HG03571 (cell line): ENCODE results near the gene FOXK1.
"Not testable (repeated sequence)": the region's sequence is repeated elsewhere in the genome, so short reads cannot be mapped to it uniquely, and the experiment has no call there.

Source experiments
- ATAC-seq: cut with Tn5 transposase; IDR thresholded peaks from one replicate; pipeline ENCODE4 v1.9.1; 2021; ENCODE audit not compliant: unreplicated experiment

The FOXK1 gene

DNA sequence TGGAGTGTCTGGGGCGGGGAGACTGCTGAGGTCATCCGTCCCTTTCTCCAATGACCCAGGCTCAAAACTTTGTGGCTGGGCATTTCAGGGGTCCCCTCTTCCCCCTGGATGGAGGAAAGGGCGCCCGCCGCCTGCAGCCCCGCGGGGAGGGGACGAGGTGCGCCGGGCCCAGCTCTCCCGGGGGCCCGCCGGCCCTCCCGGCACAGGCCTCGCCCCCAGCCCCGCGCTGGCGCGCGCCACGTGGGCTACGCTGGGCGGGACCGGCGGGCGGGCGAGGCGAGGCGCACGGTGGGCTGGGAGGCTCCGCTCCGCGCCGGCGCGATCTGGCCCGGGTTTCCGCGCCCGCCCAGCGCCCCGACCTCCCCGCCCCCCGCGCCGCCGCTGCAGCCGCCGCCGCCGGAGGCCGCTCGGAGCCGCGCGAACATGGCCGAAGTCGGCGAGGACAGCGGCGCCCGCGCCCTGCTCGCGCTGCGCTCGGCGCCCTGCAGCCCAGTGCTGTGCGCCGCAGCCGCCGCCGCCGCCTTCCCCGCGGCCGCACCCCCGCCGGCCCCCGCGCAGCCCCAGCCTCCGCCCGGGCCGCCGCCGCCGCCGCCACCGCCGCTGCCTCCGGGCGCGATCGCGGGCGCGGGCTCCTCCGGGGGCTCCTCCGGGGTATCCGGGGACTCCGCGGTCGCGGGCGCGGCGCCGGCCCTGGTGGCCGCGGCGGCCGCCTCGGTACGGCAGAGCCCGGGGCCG, at the start of gene FOXK1:
Gene FOXK1, plus strand, starts transcription at position 410 of the 735 bp plus-strand sequence. Its CDS starts 14 bp downstream, at position 424.
- ATAC-seq = peak; percentile 67

GRCh38 chr7:4633012-4633411, 49.1 kb upstream of the FOXK1 start:
- ATAC-seq = no peak

- no peak for ATAC-seq
Observed at GRCh38 chr7:4634166-4634565, 47.9 kb upstream of the FOXK1 start.

- ATAC-seq = no peak
Observed at GRCh38 chr7:4638781-4639575, 43.1 kb upstream of the FOXK1 start.

- no peak for ATAC-seq
Observed at GRCh38 chr7:4641091-4641666, 40.9 kb upstream of the FOXK1 start.

DNA sequence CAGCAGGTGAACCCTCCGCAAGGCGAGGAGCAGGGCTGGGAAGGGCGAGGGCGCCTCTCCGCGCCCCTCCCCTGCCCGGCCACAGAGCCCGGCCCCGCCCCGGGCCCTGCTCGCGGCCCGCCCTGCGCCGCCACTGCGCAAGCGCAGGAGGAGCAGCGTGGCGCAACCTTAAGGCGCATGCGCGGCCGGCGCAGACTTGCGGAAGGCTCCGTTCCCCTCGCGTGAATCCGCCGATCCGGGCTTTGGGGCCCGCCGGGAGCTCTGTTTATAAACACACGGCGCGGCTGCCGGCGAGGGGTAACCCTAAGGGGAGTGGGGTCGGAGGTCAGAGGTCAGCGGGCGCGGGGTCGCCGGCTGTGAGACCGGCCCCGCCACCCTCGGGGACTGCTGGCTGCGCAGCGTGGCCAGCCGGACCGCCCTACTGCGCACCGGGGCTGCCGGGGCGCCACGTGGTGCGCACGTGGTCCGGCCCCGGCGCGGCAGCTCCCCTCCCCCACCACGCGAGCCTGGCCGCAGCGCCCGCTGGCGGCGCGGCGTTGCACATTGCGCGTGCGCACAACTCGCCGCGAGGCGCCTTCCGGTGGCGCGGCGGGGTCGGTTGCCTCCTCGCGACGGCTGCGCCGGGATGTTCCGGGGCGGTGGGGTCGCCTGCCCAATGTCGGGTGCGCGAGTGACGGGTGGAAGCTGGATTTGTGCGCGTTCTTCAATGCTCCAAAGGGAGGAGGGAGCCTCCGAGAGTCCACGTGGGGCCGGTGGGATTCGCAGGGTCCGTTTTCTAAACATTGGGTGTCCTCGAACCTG, 40.2 kb upstream of the FOXK1 start:
- peak; percentile 70 for ATAC-seq

DNA sequence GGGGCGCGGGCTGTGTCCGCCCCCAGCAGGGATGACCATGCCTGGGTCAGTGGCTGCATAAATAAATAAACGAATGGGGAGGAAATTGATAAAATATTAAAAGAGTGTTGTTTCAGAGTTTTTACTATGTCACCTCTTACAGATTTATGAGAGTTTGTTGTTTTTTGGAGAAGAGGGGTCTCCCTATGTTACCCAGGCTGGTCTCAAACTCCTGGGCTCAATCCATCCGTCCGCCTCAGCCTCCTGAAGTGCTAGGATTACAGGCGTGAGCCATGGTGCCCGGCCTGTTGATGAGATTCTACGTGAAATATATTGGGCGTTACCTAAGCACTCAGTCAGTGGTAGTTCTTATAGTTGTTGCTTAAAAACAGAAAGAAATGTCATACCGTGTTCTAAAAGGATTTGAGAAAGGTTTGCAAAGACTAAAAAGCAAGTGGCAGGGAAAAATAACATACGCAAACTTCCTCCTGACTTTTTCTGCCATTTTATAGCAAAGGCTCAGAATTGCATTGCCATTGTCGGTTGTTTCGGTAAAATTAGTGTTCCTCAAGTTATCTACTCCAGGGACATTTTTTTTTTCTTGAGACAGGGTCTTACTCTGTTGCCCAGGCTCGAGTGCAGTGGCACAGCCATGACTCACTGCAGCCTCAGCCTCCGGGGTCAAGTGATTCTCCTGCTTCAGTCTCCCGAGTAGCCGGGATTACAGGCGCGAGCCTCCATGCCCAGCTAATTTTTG, 39.5 kb upstream of the FOXK1 start:
- ATAC-seq = no peak

GRCh38 chr7:4643204-4643471, 39.0 kb upstream of the FOXK1 start:
- ATAC-seq = not testable (repeated sequence)

- no peak for ATAC-seq
Observed at GRCh38 chr7:4645246-4645645, 36.8 kb upstream of the FOXK1 start.

- ATAC-seq = no peak
Observed at GRCh38 chr7:4648111-4648510, 34.0 kb upstream of the FOXK1 start.

GRCh38 chr7:4650433-4651047, 31.6 kb upstream of the FOXK1 start:
- no peak for ATAC-seq

GRCh38 chr7:4653771-4654170, 28.3 kb upstream of the FOXK1 start:
- ATAC-seq = no peak

DNA sequence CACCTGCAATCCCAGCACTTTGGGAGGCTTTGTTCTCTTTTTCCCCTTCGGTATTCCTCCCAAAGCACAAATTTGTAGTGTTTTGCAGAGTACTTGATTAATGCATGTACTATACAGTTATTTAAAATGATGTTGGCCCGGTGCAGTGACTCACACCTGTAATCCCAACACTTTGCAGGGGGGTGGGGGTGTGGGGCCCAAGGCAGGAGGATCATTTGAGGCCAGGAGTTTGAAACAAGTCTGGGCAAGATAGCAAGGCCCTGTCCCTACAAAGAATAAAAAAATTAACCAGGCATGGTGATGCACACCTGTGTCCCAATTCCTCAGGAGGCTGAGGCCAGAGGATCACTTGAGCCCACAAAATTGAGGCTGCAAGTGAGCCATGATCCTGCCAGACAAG, 26.8 kb upstream of the FOXK1 start:
- ATAC-seq = no peak

DNA sequence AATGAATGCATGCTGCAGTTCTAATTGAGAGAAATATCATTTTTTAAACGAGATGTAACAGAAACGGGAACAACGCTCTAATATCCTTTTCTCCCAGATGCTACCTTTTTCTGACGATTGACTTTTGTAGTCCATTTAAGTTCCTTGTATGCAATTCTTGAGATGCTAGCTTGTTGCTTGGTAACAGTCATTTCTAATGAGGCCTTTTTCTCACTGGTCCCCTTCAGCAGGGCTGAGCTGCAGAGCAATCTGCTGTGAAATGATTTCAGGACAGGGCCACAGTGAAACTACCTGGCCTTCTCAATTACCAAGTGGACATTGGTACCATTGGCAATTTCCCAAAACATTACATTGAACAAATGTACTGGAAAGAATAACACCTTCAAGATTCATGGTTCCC, 26.2 kb upstream of the FOXK1 start:
- ATAC-seq = no peak

GRCh38 chr7:4657640-4658417, 24.3 kb upstream of the FOXK1 start:
- ATAC-seq = no peak

DNA sequence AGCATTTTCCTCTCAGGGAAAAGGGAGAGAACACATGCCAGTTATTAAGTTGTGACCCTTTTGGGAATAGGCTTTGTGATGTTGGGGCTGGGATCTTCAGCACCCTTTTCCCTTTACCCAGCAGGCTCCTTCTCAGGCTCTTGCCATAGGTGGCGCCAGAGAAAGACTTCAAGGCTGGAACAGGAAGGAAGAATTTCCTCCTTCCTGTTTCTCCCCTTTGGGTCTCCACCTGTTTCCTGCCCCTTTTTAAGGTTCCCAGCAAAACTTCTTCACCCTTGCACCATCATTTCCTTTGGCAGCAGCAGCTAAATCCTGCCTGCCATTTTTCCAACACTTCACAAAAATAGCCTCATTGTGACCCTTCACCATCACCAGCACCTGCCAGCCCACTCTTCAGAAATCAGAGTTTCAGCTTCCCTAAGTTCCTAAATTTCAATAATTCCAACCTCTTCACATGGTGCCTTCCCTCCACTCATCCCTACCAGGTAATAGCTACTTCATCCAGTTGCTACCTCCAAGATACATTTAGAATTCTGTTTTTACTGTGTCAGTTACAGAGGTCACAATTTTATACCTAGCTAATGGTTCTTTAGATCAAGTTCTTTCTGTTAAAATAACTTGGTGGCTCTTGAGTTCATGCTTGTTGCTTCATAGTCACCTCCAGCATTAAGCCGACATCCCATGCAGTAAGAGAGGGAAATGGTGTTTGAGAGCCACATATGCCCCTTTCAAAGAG, 22.4 kb upstream of the FOXK1 start:
- no peak for ATAC-seq

- no peak for ATAC-seq
Observed at GRCh38 chr7:4661871-4662270, 20.2 kb upstream of the FOXK1 start.

GRCh38 chr7:4663239-4664018, 18.7 kb upstream of the FOXK1 start:
- no peak for ATAC-seq
